ENCODE data around the gene TAS2R41.

Gene TAS2R41

DNA sequence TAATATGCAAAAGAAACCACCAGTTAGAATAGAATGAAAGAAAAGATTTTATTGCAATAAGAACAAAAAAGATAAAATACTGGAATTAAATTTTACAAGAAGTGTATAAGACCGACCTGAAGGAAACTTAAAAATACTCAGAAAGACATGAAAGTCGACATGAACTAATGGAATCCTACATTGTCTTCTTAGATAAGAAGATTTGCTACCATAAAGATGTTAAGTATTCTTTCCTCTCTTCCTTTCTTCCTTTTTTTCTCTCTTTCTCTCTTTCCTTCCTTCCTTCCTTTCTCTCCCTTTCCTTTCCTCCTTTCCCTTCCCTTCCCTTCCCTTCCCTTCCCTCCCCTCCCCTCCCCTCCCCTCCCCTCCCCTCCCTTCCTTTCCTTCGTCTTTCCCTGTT lies 27.9 kb upstream of the TAS2R41 start:
- DNase-seq, result no peak
- Mint-ChIP-seq H3K27ac (no peak overlapping the region), H3K36me3 (ENCODE audit: low read depth) (no peaks in the 10 kb centered on the region), H3K9me3 (no peaks in the 10 kb centered on the region), H3K27me3 (no peaks in the 10 kb centered on the region), H3K4me3 (no peak overlapping the region), H3K4me1 (ENCODE audit: low read depth) (peaks cover 13% of the 10 kb centered on the region)

DNA sequence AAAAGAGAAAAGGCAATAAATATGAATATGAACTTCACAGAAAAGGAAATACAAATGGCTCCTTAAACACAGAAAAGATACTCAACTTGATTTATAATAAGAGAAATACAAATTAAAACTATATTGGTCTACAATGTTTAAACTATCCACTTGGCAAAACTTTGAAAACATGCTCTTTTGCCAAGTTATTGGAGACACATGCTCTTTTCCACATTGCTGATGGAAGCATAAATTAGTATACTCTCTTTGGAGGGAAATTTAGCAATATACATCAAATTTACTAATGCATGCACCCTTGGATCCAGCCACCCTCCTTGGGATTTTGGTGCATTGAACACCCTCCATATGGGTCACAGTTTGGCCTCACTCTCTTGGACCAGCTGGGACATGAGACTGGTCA lies 26.6 kb upstream of the TAS2R41 start:
- peaks cover 16% of the 10 kb centered on the region for H3K4me1 Mint-ChIP-seq (ENCODE audit: low read depth)
- no peak overlapping the region for H3K4me3 Mint-ChIP-seq
- no peaks in the 10 kb centered on the region for H3K27me3 Mint-ChIP-seq
- no peak overlapping the region for H3K27ac Mint-ChIP-seq
- H3K36me3 Mint-ChIP-seq (ENCODE audit: low read depth), result peaks cover 1% of the 10 kb centered on the region
- H3K9me3 Mint-ChIP-seq, result no peaks in the 10 kb centered on the region
- no peak for DNase-seq

DNA sequence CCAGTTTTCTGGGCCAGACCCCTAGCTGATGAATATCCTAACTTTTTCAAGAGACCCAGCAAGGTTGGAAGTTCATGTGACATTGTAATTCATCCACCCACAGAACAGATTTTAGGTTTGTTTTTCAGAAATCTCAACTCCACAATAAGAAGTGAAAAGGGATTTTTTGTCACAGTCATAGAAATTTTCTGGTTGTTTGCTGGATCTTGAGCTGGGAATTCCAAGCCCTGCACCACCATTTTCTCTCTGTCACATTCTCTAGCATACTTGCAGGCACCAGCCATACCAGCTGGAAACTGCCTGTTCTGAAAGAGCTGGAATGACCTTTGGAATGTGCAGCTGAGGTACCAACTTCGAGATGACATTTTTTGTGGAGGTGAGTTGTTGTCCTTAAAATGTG lies 25.9 kb upstream of the TAS2R41 start:
- H3K4me3 Mint-ChIP-seq, result no peak overlapping the region
- H3K36me3 Mint-ChIP-seq (ENCODE audit: low read depth), result peaks cover 1% of the 10 kb centered on the region
- H3K27me3 Mint-ChIP-seq, result no peaks in the 10 kb centered on the region
- H3K27ac Mint-ChIP-seq, result no peak overlapping the region
- H3K4me1 Mint-ChIP-seq (ENCODE audit: low read depth), result peaks cover 16% of the 10 kb centered on the region
- H3K9me3 Mint-ChIP-seq, result no peaks in the 10 kb centered on the region
- DNase-seq, result no peak

- H3K27me3 Mint-ChIP-seq, result no peaks in the 10 kb centered on the region
- no peaks in the 10 kb centered on the region for H3K9me3 Mint-ChIP-seq
- H3K4me1 Mint-ChIP-seq (ENCODE audit: low read depth), result peaks cover 16% of the 10 kb centered on the region
- no peak overlapping the region for H3K4me3 Mint-ChIP-seq
- no peak for DNase-seq
- H3K36me3 Mint-ChIP-seq (ENCODE audit: low read depth), result peaks cover 1% of the 10 kb centered on the region
- no peak overlapping the region for H3K27ac Mint-ChIP-seq
Measured at GRCh38 chr7:143452495-143452894, 25.2 kb upstream of the TAS2R41 start.

DNA sequence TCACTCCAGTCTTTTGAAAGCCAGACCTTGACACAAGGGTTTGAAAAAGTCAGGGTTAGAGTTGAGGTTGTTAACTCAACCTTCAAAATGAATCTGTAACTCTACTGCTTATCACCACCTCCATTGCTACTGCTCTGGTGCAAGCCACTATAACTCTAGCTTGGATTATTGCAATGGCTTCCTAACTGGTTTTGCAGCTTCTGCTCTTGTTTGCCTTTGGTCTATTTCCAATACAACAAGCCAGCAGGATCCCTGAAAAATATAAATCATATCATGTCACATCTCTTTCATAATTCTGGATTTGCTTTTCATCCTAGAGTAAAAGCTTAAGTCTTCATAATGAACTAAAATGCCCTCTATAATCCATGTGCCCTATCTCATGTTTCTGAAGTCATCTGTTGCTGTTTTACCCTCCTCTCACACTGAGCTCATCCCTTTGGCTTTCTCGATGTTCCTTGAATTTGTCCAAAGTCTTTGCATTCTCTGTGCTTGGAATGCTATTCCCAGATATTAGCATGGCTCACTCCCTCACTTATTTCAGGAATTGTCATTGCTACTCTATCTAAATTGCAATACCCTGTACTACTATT lies 23.5 kb upstream of the TAS2R41 start:
- H3K4me1 Mint-ChIP-seq (ENCODE audit: low read depth), result peaks cover 16% of the 10 kb centered on the region
- no peaks in the 10 kb centered on the region for H3K27me3 Mint-ChIP-seq
- H3K36me3 Mint-ChIP-seq (ENCODE audit: low read depth), result peaks cover 1% of the 10 kb centered on the region
- H3K4me3 Mint-ChIP-seq, result no peak overlapping the region
- no peak for DNase-seq
- no peaks in the 10 kb centered on the region for H3K9me3 Mint-ChIP-seq
- H3K27ac Mint-ChIP-seq, result no peak overlapping the region

- H3K36me3 Mint-ChIP-seq (ENCODE audit: low read depth), result peaks cover 1% of the 10 kb centered on the region
Measured at GRCh38 chr7:143455491-143455890, 22.2 kb upstream of the TAS2R41 start.

DNA sequence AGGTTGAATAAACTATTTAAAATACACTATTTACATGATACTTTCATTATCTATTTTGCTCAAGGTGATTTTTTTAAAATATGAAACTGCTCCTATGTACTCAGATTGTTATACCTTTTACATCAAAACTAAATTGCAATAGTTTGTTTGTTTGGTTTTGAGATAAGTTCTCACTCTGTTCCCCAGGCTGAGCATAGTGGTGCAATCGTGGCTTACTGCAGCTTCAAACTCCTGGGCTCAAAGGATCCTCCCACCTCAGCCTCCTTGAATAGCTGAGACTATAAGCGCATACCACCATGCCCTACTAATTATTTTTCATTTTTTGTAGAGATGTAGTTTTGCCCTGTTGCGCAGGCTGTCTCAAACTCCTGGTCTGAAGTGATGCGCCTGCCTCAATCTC lies 21.7 kb upstream of the TAS2R41 start:
- Mint-ChIP-seq H3K36me3 (ENCODE audit: low read depth) (peaks cover 1% of the 10 kb centered on the region), H3K9me3 (no peaks in the 10 kb centered on the region), H3K27ac (no peak overlapping the region), H3K27me3 (no peaks in the 10 kb centered on the region), H3K4me3 (no peak overlapping the region), H3K4me1 (ENCODE audit: low read depth) (peaks cover 21% of the 10 kb centered on the region)
- DNase-seq, result no peak

More at GRCh38 chr7:143455491-143455890, 22.2 kb upstream of the TAS2R41 start:
- DNase-seq, result no peak
- Mint-ChIP-seq H3K4me3 (no peak overlapping the region), H3K9me3 (no peaks in the 10 kb centered on the region), H3K27ac (no peak overlapping the region), H3K4me1 (ENCODE audit: low read depth) (peaks cover 16% of the 10 kb centered on the region), H3K27me3 (no peaks in the 10 kb centered on the region)

DNA sequence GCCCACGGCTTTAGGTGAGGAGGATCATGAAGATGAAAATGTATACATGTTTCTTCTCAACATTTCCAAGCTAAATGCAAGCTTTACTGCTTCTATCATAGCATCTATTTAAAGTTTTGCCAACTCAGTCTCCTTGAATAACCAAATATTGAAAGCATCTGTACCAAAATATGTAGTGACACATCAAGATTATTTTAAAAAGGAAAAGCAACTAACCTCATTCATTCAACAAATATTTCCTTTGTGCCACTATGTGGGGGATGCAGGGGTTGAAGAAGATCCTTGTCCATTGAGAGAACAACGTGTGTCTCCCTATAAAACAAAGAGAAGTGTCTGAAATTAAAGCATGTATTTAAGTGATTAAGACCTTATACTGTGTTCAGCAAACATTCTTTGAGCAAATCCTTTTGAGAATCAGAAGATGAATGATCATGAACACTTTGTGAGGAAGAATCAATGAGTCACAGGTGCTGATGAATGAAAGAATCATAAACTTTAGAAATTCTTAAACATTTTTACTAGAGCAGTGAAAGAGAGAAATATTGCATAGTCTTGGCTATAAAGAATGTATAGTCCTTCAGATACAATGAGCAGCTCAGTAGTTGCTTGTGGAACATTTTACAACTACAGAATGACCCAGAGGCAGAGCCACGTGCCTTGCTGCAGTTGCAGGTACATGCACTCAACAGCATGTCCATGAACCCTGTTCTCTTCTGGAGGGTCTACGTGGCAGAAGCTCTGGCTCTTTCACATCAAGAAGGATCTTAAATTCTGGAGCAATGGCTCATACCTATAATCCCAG lies 20.5 kb upstream of the TAS2R41 start:
- Mint-ChIP-seq H3K27me3 (no peaks in the 10 kb centered on the region), H3K36me3 (ENCODE audit: low read depth) (peaks cover 1% of the 10 kb centered on the region), H3K9me3 (no peaks in the 10 kb centered on the region), H3K4me3 (no peak overlapping the region), H3K27ac (no peak overlapping the region), H3K4me1 (ENCODE audit: low read depth) (peaks cover 24% of the 10 kb centered on the region)
- no peak for DNase-seq

DNA sequence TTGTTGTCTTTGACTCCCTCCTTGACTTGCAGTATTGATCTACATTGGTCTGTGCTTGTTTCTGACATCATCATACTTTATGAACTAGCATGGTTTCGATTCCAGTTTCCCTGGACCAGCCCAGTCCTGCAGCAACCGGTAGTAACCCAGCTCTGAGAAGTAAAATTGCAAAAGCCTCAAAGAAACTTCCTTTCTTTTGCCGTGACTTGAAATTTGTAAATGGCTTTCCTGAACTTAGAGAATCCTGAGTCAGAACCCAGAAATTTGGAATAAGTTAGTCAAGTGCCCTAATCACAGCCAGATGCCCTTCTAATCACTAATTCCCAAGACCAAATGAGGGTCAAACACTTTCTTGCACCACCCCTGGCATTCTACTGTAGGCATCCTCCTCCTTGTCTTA lies 19.4 kb upstream of the TAS2R41 start:
- H3K9me3 Mint-ChIP-seq, result no peaks in the 10 kb centered on the region
- H3K4me3 Mint-ChIP-seq, result no peak overlapping the region
- no peaks in the 10 kb centered on the region for H3K27me3 Mint-ChIP-seq
- no peak overlapping the region for H3K27ac Mint-ChIP-seq
- H3K36me3 Mint-ChIP-seq (ENCODE audit: low read depth), result peaks cover 1% of the 10 kb centered on the region
- peaks cover 15% of the 10 kb centered on the region for H3K4me1 Mint-ChIP-seq (ENCODE audit: low read depth)
- no peak for DNase-seq

- H3K27me3 Mint-ChIP-seq, result no peaks in the 10 kb centered on the region
- peaks cover 1% of the 10 kb centered on the region for H3K36me3 Mint-ChIP-seq (ENCODE audit: low read depth)
- no peak overlapping the region for H3K4me3 Mint-ChIP-seq
- no peaks in the 10 kb centered on the region for H3K9me3 Mint-ChIP-seq
- H3K4me1 Mint-ChIP-seq (ENCODE audit: low read depth), result peaks cover 13% of the 10 kb centered on the region
- no peak for DNase-seq
- no peak overlapping the region for H3K27ac Mint-ChIP-seq
Measured at GRCh38 chr7:143458681-143459080, 19.0 kb upstream of the TAS2R41 start.

DNA sequence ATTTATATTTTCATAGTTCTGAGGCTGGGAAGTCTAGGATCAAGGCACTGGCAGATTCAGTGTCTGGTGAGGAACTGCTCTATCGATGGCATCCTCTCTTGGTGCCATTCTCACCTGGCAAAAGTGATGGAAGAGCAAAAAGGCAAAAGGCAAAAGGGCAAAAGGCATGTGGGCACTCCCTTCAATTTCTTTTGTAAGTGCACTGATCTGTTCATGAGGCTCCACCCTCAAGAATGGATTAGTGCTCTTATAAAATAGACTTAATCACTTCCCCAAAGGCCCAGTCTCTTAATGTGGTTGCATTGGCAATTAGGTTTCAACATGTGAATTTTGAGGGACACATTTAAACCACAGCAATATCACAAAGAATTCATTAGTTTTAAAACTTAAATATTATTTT lies 18.3 kb upstream of the TAS2R41 start:
- no peak for DNase-seq
- H3K27ac Mint-ChIP-seq, result no peak overlapping the region
- peaks cover 1% of the 10 kb centered on the region for H3K36me3 Mint-ChIP-seq (ENCODE audit: low read depth)

DNA sequence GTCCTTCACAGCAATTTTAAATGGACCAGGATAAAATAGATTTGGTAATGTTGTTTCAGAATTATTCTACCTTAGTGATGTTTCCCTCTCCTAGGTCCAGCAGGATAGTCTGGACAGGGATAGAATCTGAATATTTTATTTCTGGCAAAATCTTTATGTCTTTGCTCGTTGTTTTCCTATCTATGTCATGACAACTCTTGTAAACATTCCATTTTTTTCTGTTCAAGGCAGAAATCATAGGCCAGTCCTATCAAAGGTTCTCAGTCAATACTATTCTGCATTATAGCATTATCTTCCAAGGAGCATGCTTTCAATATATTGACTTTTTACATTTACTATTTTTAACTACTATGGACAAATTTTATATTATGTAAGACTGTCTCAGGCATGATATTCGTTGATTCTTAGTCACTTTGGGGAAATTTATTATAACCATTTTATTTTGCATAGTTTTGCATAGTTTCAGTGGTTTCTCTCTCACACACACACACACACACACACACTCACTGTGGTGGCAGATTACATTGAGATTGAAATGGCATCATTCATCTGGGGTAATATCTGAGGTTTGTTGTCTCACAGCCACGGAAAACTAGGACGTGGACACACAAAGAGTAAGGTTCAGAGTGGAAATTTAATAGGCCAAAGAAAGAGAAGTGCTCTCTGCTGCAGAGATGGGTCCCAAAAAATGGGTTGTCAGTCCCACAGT lies 17.2 kb upstream of the TAS2R41 start:
- DNase-seq, result no peak
- Mint-ChIP-seq H3K4me1 (ENCODE audit: low read depth) (peaks cover 11% of the 10 kb centered on the region), H3K36me3 (ENCODE audit: low read depth) (peaks cover 1% of the 10 kb centered on the region), H3K4me3 (no peak overlapping the region), H3K9me3 (no peaks in the 10 kb centered on the region), H3K27me3 (no peaks in the 10 kb centered on the region), H3K27ac (no peak overlapping the region)

More for the DNA sequence above, 18.3 kb upstream of the TAS2R41 start:
- Mint-ChIP-seq H3K4me1 (ENCODE audit: low read depth) (peaks cover 12% of the 10 kb centered on the region), H3K9me3 (no peaks in the 10 kb centered on the region), H3K4me3 (no peak overlapping the region), H3K27me3 (no peaks in the 10 kb centered on the region)

DNA sequence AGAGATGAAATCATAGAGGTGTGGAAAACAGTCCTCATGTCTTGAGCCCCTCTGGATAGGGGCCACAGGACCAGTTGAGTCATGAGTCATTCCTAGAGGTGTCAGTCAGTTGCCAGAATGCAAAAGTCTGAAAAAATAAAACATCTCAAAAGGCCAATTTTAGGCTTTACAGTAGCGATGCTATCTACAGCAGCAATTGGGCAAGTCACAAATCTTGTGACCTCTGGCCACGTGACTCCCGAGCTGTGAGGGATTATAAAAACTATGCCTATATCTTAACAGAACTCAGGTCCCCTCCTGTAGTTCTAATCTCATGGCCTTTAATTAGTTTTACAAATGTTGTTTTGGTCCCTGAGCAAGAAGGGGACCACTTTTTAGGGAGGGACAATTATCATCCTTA lies 15.6 kb upstream of the TAS2R41 start:
- no peak overlapping the region for H3K27ac Mint-ChIP-seq

DNA sequence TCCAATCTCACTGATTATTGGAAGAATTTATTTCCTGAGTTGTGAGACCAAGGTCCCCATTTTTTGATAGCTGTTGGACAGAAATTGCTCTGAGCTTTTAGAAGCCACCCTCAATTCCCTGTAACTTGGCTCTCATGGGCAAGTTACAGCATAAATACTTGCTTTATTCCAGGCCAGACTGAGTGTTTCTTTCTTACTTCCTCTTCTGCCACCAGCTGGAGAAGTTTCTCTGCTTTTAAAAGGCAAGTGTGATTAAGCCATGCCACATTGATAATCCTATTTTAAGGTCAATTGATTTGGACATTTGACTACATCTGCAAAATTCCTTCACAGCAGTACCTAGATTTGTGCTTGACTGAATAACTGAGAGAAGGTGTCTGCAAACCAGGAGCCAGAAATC lies 14.1 kb upstream of the TAS2R41 start:
- H3K4me1 Mint-ChIP-seq (ENCODE audit: low read depth), result peaks cover 8% of the 10 kb centered on the region
- H3K9me3 Mint-ChIP-seq, result no peaks in the 10 kb centered on the region
- no peak for DNase-seq
- H3K27me3 Mint-ChIP-seq, result no peaks in the 10 kb centered on the region
- no peak overlapping the region for H3K27ac Mint-ChIP-seq
- no peak overlapping the region for H3K4me3 Mint-ChIP-seq
- no peaks in the 10 kb centered on the region for H3K36me3 Mint-ChIP-seq (ENCODE audit: low read depth)

More for the DNA sequence above, 15.6 kb upstream of the TAS2R41 start:
- H3K4me1 Mint-ChIP-seq (ENCODE audit: low read depth), result peaks cover 8% of the 10 kb centered on the region
- DNase-seq, result no peak
- no peaks in the 10 kb centered on the region for H3K36me3 Mint-ChIP-seq (ENCODE audit: low read depth)
- no peaks in the 10 kb centered on the region for H3K27me3 Mint-ChIP-seq
- H3K4me3 Mint-ChIP-seq, result no peak overlapping the region
- H3K9me3 Mint-ChIP-seq, result no peaks in the 10 kb centered on the region

GRCh38 chr7:143463957-143464356 lies 13.7 kb upstream of the TAS2R41 start:
- no peak for DNase-seq
- H3K4me3 Mint-ChIP-seq, result no peak overlapping the region
- peaks cover 8% of the 10 kb centered on the region for H3K4me1 Mint-ChIP-seq (ENCODE audit: low read depth)
- no peak overlapping the region for H3K27ac Mint-ChIP-seq
- H3K9me3 Mint-ChIP-seq, result no peaks in the 10 kb centered on the region
- H3K27me3 Mint-ChIP-seq, result no peaks in the 10 kb centered on the region
- H3K36me3 Mint-ChIP-seq (ENCODE audit: low read depth), result no peaks in the 10 kb centered on the region
